Breast epithelium (tissue), 4 donors: ENCODE measurements around the gene SNX13. TPM values are rescaled to one million over a fixed set of nuclear protein-coding genes. Genes with fewer than 3 reads are reported as not detected.

Experiments used
- DNase-seq, 2 donors: peaks; one replicate each; pipeline ENCODE4 v3.0.0-alpha.2; 2019; ENCODE audit warnings: low spot score in 2 of 2
- H3K27ac ChIP-seq, 2 donors: fragments of 200-600 bp; sonication (generic) in 1 of 2; one replicate each; pipeline ENCODE4 v1.5.1; 2016 to 2019; ENCODE audit warnings: mild to moderate bottlenecking in 1 of 2
- H3K27me3 ChIP-seq, 2 donors: fragments of 200-600 bp; sonication (generic) in 1 of 2; one replicate each; pipeline versions ENCODE4 v1.5.1 to v1.6.0; 2017 to 2019; ENCODE audit warnings: control low read depth in 1 of 2, mild to moderate bottlenecking in 1 of 2
- H3K36me3 ChIP-seq: fragments of 200-600 bp; one replicate; pipeline ENCODE4 v1.5.1; 2019
- H3K4me1 ChIP-seq, 2 donors: fragments of 200-600 bp; sonication (generic); one replicate each; pipeline ENCODE4 v1.5.1; 2016 to 2019; ENCODE audit warnings: control low read depth in 1 of 2
- H3K4me3 ChIP-seq, 3 donors: fragments of 200-600 bp; sonication (generic); 1 replicate in 2 of 3; 2 replicates in 1 of 3; pipeline ENCODE4 v1.5.1; 2016 to 2019; ENCODE audit warnings: mild to moderate bottlenecking in 3 of 3, moderate library complexity in 2 of 3
- H3K9me3 ChIP-seq, 2 donors: fragments of 200-600 bp; sonication (generic) in 1 of 2; one replicate each; pipeline ENCODE4 v1.5.1; 2016 to 2019; ENCODE audit warnings: control low read depth in 1 of 2
- POLR2A ChIP-seq: fragments of 450-650 bp; IDR thresholded peaks from one replicate; pipeline ENCODE4 v1.6.1; 2016; ENCODE audit warnings: antibody characterized with exemption, mild to moderate bottlenecking, moderate library complexity
- POLR2AphosphoS5 ChIP-seq, 3 donors: sonication (generic); formaldehyde crosslinking; IDR thresholded peaks; one replicate each; pipeline ENCODE4 v1.6.1; 2017; ENCODE audit warnings: antibody characterized with exemption in 3 of 3
- intact Hi-C: fragments of 100-400 bp; cut with DNase I; formaldehyde crosslinking; loops from one replicate; pipeline ENCODE4 v1.15.1; 2023; ENCODE audit warnings: low total_unique reads
- total RNA-seq, 3 donors: library from RNA; depleted of rRNA; stranded (reverse); fragments of >200 nt; gene quantifications; one replicate each; pipeline ENCODE4 v1.1.0, GENCODE V29; 2016
- TF ChIP-seq, protein P1 (sequence below), 3 donors: fragments of 450-650 bp; IDR thresholded peaks; one replicate each; pipeline ENCODE4 v1.5.1; 2016 to 2017; ENCODE audit warnings: antibody characterized with exemption in 3 of 3, mild to moderate bottlenecking in 3 of 3, moderate library complexity in 3 of 3

SNX13 gene
- total RNA-seq, 3 donors from 2014 or later = 62.6 to 89.9 (median 72.8) TPM

DNA sequence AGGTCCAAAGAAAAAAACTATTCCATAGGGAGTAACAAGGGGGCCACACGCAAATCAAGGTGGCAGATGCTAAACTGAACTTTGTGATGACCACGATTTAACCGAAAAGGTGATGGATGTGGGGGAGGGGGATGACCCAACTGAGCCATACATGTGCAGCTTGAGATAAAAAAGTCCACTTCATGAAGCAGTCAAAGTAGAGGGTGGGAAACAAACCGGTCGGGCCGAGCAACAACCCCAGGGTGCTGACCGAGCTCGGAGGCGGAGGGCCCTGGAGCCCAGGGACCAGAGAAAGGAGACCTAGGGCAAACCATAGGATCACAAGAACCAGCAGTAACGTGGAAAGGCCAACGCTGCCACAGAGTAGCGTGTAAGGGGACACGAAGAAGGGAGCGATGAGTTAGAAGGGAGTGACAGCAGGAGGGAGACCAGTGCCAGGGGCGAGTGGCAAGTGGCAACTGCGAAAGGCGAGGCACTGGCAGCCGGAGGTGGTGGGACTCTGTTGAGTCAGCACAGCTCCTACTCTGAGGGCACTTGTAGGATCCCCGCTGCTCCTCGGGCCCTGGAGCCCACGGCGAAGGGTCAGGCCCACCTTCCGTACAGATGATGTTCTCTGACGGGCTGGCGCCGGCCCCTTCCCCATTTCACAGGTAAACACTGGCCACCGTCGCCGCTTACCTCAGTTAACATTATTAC, 540 bp downstream of the SNX13 start:
- Histone ChIP-seq H3K4me1 (no peaks in the 10 kb centered on the region), H3K27me3 (no peaks in the 10 kb centered on the region), H3K4me3 (peak overlapping the region; percentile 69 to 90 (median 84)), H3K36me3 (no peaks in the 10 kb centered on the region), H3K27ac (peak overlapping the region; percentile 98 to 99), H3K9me3 (no peaks in the 10 kb centered on the region)
- TF ChIP-seq POLR2AphosphoS5 (IDR thresholded peaks at IDR 0.05) = peak in 2 of 3 donors; percentile 11 to 14
- TF ChIP-seq POLR2A = no peak
- DNase-seq = peak in 1 of 2 donors; percentile 32
- intact Hi-C loops = no loop called here

DNA sequence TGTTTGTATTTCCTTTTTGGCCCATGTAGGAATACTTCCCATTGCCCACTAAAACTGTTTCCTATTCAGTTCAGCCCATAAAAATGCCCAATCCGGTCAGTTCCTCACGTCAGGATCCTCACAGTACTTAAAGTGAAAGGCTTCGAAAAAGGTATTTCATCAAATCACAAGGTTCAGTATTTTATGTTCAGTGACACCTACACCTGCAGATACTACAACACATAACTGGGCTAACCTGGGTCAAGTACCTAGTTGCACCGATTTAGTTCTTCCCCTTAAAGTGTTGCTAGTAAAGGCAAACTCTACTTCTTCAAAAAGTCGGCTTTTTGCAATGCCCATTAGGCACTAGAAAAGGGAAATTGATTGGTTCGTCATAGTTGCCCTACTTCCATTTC, 1.1 kb downstream of the SNX13 start:
- no peak for DNase-seq
- TF ChIP-seq POLR2AphosphoS5 (IDR thresholded peaks at IDR 0.05) (no peak), POLR2A (no peak)
- TF ChIP-seq, protein P1, sequence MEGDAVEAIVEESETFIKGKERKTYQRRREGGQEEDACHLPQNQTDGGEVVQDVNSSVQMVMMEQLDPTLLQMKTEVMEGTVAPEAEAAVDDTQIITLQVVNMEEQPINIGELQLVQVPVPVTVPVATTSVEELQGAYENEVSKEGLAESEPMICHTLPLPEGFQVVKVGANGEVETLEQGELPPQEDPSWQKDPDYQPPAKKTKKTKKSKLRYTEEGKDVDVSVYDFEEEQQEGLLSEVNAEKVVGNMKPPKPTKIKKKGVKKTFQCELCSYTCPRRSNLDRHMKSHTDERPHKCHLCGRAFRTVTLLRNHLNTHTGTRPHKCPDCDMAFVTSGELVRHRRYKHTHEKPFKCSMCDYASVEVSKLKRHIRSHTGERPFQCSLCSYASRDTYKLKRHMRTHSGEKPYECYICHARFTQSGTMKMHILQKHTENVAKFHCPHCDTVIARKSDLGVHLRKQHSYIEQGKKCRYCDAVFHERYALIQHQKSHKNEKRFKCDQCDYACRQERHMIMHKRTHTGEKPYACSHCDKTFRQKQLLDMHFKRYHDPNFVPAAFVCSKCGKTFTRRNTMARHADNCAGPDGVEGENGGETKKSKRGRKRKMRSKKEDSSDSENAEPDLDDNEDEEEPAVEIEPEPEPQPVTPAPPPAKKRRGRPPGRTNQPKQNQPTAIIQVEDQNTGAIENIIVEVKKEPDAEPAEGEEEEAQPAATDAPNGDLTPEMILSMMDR (IDR thresholded peaks at IDR 0.05) = no peak
- no peaks in the 10 kb centered on the region for H3K27me3 ChIP-seq
- no peaks in the 10 kb centered on the region for H3K4me1 ChIP-seq
- H3K36me3 ChIP-seq = no peaks in the 10 kb centered on the region
- H3K9me3 ChIP-seq = no peaks in the 10 kb centered on the region
- peak overlapping the region; percentile 98 to 99 for H3K27ac ChIP-seq
- H3K4me3 ChIP-seq = peak overlapping the region; percentile 69 to 90 (median 84)
- intact Hi-C loops = no loop called here

DNA sequence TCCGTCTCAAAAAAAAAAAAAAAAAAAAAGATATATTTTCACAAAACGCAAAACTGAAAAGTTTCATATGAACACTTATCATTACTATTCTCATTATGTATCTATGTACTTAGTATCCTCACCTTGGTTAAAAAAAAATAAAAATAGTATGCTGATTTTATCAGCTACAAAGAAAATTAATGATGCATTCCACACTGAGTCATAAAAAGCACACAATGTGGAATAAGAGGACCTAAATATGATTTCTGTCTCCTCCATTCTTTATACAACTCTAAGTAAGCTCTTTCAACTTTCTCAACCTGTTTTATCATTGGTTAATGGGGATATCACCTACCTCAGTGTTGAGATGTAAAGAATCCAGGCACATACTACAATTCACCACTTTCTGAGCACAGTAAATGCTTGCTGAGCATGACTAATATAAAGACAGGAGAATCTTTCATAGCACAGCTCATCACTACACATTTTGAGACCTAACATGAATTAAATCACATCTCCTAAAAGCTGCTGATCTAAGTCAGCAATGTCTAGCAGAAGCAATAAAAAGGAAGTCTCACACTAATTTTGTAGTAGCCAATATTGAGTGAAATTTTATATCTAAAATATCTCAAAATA, 2.7 kb downstream of the SNX13 start:
- intact Hi-C loops = no loop called here
- H3K4me1 ChIP-seq = no peaks in the 10 kb centered on the region
- H3K4me3 ChIP-seq = no peak overlapping the region
- H3K36me3 ChIP-seq = no peaks in the 10 kb centered on the region
- H3K9me3 ChIP-seq = no peaks in the 10 kb centered on the region
- DNase-seq = no peak
- H3K27me3 ChIP-seq = no peaks in the 10 kb centered on the region
- TF ChIP-seq POLR2A = no peak
- TF ChIP-seq, protein P1 (IDR thresholded peaks at IDR 0.05) = no peak
- TF ChIP-seq POLR2AphosphoS5 (IDR thresholded peaks at IDR 0.05) = no peak
- no peak overlapping the region for H3K27ac ChIP-seq

DNA sequence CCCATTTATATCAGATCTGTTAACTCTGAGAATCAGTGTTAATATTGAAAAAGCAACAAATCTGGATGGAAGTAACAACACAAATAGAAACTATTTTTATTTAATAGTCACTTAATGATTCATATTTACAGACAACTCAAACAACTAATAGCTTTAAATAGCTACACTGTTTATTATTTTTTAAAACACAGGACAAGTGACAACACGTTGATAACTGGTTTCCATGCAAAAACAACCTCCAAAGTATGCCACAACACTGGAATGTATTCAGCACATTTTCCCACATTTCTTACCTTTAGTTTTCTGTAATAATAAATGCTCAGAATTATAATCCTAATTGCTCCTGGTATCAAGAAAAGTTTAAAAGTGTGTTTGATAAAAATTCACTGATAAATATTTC, 4.0 kb downstream of the SNX13 start:
- H3K4me1 ChIP-seq = no peaks in the 10 kb centered on the region
- TF ChIP-seq, protein P1 (IDR thresholded peaks at IDR 0.05) = no peak
- no peak for TF ChIP-seq POLR2AphosphoS5 (IDR thresholded peaks at IDR 0.05)
- TF ChIP-seq POLR2A = no peak

DNA sequence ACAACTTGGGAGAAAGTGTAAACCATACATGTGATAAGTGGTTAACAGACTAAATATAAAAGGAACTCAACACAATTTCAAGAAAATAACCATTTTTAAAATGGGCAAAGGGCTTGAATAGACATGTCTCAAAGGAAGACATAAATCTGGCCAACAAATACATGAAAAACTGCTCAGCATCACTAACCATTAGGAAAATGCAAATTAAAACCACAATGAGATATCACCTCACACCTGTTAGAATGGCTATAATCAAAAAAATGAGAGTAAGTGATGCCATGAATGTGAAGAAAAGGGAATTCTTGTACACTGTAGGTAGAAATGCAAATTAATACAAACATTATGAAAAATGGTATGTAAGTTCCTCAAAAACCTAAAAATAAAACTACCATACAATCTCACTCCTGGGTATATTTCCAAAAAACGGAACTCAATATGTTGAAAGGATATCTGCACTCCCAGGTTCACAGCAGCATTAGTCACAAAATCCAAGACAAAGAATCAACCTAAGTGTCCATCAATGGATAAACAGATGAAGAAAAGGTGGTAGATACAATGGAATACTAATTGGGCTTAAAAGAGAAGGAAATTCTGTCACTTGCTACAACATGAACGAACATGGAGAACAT, 5.6 kb downstream of the SNX13 start:
- intact Hi-C loops = no loop called here
- no peaks in the 10 kb centered on the region for H3K27me3 ChIP-seq
- no peak for TF ChIP-seq POLR2AphosphoS5 (IDR thresholded peaks at IDR 0.05)
- TF ChIP-seq, protein P1 (IDR thresholded peaks at IDR 0.05) = no peak
- no peak for TF ChIP-seq POLR2A
- H3K36me3 ChIP-seq = no peaks in the 10 kb centered on the region
- DNase-seq = no peak
- no peak overlapping the region for H3K4me3 ChIP-seq
- no peaks in the 10 kb centered on the region for H3K9me3 ChIP-seq
- H3K27ac ChIP-seq = no peak overlapping the region
- H3K4me1 ChIP-seq = no peaks in the 10 kb centered on the region

More for the DNA sequence above, 4.0 kb downstream of the SNX13 start:
- H3K4me3 ChIP-seq = no peak overlapping the region
- H3K9me3 ChIP-seq = no peaks in the 10 kb centered on the region
- intact Hi-C loops = no loop called here
- no peaks in the 10 kb centered on the region for H3K36me3 ChIP-seq
- no peak for DNase-seq
- no peaks in the 10 kb centered on the region for H3K27me3 ChIP-seq
- no peak overlapping the region for H3K27ac ChIP-seq
